ENCODE results near the gene MAPKAPK3. TPM values are rescaled to one million over a fixed set of nuclear protein-coding genes. Genes with fewer than 3 reads are reported as not detected.
"Not testable (repeated sequence)": the region's sequence is repeated elsewhere in the genome, so short reads cannot be mapped to it uniquely, and the experiment has no call there.

The MAPKAPK3 gene
- total RNA-seq, 5 donors from 2014 or later (not counting 1 experiment from before 2014, with no cell fraction given): 35.1 to 66.6 (median 53.0) TPM

DNA sequence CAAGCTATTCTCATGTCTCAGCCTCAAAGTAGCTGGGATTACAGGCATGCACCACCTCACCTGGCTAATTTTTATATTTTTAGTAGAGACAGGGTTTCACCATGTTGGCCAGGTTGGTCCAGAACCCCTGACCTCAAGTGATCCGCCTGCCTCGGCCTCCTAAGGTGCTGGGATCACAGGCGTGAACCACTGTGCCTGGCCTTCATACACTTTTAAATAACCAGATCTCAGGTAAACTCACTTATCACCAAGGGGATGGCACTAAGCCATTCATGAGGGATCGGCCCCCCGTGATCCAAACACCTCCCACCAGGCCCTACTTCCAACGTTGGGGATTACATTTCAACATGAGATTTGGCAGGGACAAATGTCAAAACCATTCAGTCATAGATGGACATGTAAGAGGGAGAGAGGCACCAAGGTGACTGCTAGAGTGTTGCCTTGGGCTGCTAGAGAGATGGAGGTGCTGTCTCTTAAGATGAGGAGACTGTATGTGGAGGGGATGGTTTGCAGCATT lies 44.4 kb downstream of the MAPKAPK3 start:
- Mint-ChIP-seq H3K4me1 (peaks cover 6 to 12% (median 8%) of the 10 kb centered on the region in 3 donors), H3K36me3 (no peaks in the 10 kb centered on the region), H3K27me3 (peaks cover 0 to 3% of the 10 kb centered on the region in 2 donors), H3K27ac (no peak overlapping the region), H3K4me3 (no peak overlapping the region), H3K9me3 (no peaks in the 10 kb centered on the region)
- POLR2A ChIA-PET: interaction anchor here in 1 of 2 donors (0.7 kb wide), 1 partner anchor 15 kb away, joined by 3 read pairs; no protein-coding TSS in a partner anchor
- H3K9me3 ChIP-seq: no peaks in the 10 kb centered on the region
- DNase-seq (no peak), ATAC-seq (replicated peaks in 1 of 4) (no peak)
- peaks cover 0 to 2% of the 10 kb centered on the region in 2 experiments for H3K27me3 ChIP-seq (replicated peaks in 1 of 2; ENCODE audit: control insufficient read depth in 2 of 2, extremely low read depth in 1 of 2, insufficient read depth in 2 of 2, low read length in 1 of 2)
- WGBS (ENCODE audit: insufficient coverage): 100% methylated on average over 1 of the region's 6 CpGs
- H3K27ac ChIP-seq (ENCODE audit: low read length): no peak overlapping the region
- no peaks in the 10 kb centered on the region for H3K4me1 ChIP-seq (ENCODE audit: control insufficient read depth in 1 of 2, extremely low read depth in 1 of 2, insufficient read depth in 2 of 2, low read length in 2 of 2)
- no peak overlapping the region for H3K4me3 ChIP-seq (ENCODE audit: control insufficient read depth in 1 of 2, extremely low read depth in 1 of 2, low read length in 1 of 2)
- CTCF ChIA-PET: no interaction called here
- H3K36me3 ChIP-seq (ENCODE audit: control insufficient read depth in 2 of 2, extremely low read depth in 1 of 2, insufficient read depth in 1 of 2, low read length in 1 of 2): no peaks in the 10 kb centered on the region

DNA sequence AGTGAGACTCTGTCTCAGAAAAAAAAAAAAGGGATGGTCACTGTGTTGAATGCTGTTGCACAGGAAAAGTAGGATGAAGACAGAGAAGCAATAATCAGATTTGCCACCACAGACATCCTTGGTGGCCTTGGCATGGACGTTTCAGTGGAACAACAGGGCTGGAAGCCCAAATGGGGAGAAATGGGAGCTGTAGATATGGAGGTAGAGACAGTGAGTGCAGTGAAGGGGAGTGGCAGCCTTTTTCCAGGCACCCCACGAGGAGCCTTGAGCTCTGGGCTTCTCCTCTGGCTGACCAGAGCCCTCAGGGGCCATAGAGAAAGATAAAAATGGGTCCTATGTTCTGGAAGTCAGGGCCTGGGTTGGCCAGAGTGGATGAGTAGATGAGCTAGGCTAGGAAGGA lies 45.5 kb downstream of the MAPKAPK3 start:
- WGBS (ENCODE audit: insufficient coverage): 47% methylated on average over 1 of the region's 2 CpGs
- H3K4me1 ChIP-seq (ENCODE audit: control insufficient read depth in 1 of 2, extremely low read depth in 1 of 2, insufficient read depth in 2 of 2, low read length in 2 of 2): no peaks in the 10 kb centered on the region
- DNase-seq (no peak), ATAC-seq (replicated peaks in 1 of 4) (no peak)
- POLR2A ChIA-PET: no interaction called here
- Mint-ChIP-seq H3K27ac (no peak overlapping the region), H3K27me3 (peaks cover 0 to 3% of the 10 kb centered on the region in 2 donors), H3K36me3 (no peaks in the 10 kb centered on the region), H3K9me3 (no peaks in the 10 kb centered on the region), H3K4me3 (no peak overlapping the region), H3K4me1 (peaks cover 6 to 12% (median 8%) of the 10 kb centered on the region in 3 donors)
- no peaks in the 10 kb centered on the region for H3K9me3 ChIP-seq
- no peaks in the 10 kb centered on the region for H3K36me3 ChIP-seq (ENCODE audit: control insufficient read depth in 2 of 2, extremely low read depth in 1 of 2, insufficient read depth in 1 of 2, low read length in 1 of 2)
- H3K4me3 ChIP-seq (ENCODE audit: control insufficient read depth in 1 of 2, extremely low read depth in 1 of 2, low read length in 1 of 2): no peak overlapping the region
- no peak overlapping the region for H3K27ac ChIP-seq (ENCODE audit: low read length)
- CTCF ChIA-PET: interaction anchor here in 1 of 2 donors (0.7 kb wide), 1 partner anchor 42 kb away, joined by 4 read pairs; no protein-coding TSS in a partner anchor
- H3K27me3 ChIP-seq (replicated peaks in 1 of 2; ENCODE audit: control insufficient read depth in 2 of 2, extremely low read depth in 1 of 2, insufficient read depth in 2 of 2, low read length in 1 of 2): peaks cover 2% of the 10 kb centered on the region in 2 experiments

DNA sequence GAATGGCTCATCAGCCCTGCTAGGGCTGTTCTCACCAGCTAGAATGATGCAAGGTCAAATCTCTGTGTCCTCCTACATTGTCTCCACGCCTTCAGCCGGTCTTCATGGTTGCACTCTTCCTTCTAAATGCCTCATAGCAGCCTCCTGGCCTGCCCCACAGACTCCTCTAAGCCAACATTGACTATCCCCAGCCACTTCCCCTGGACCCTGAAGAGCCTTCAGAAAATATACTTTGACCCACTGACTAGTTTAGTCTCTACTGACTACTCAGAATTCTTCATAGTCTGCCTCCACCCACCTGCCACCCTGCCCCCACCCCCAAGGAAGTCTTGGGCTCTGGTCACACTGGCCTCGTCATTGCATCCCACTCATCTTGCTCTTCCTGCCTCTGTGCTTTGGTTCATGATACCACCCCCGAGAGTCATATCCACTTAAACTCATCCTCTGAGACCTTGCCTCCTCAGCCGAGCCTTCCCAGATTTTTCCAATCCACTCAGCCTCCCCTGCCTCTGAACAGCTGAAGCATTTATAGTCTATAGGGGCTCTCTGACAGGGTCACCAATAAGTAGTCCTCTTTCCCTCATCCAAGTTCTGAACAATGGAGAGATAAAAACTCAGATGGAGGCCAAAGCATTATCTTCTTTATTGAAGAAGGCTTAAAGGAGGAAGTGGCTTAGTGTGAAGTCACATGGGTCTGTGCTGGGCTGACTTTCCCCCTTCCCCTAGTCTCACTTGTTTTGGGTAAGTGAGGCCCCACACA lies 48.3 kb downstream of the MAPKAPK3 start:
- Mint-ChIP-seq H3K36me3 (no peaks in the 10 kb centered on the region), H3K27me3 (peaks cover 0 to 3% of the 10 kb centered on the region in 2 donors), H3K27ac (no peak overlapping the region), H3K4me3 (no peak overlapping the region), H3K4me1 (peaks cover 6 to 12% (median 8%) of the 10 kb centered on the region in 3 donors), H3K9me3 (no peaks in the 10 kb centered on the region)
- Histone ChIP-seq H3K4me3 (ENCODE audit: control insufficient read depth in 1 of 2, extremely low read depth in 1 of 2, low read length in 1 of 2) (no peak overlapping the region), H3K36me3 (ENCODE audit: control insufficient read depth in 2 of 2, extremely low read depth in 1 of 2, insufficient read depth in 1 of 2, low read length in 1 of 2) (no peaks in the 10 kb centered on the region), H3K4me1 (ENCODE audit: control insufficient read depth in 1 of 2, extremely low read depth in 1 of 2, insufficient read depth in 2 of 2, low read length in 2 of 2) (no peaks in the 10 kb centered on the region), H3K9me3 (no peaks in the 10 kb centered on the region), H3K27ac (ENCODE audit: low read length) (no peak overlapping the region), H3K27me3 (replicated peaks in 1 of 2; ENCODE audit: control insufficient read depth in 2 of 2, extremely low read depth in 1 of 2, insufficient read depth in 2 of 2, low read length in 1 of 2) (peaks cover 2 to 7% of the 10 kb centered on the region in 2 experiments)
- DNase-seq (peak in 1 of 35 experiments; percentile 0), ATAC-seq (replicated peaks in 1 of 4) (peak in 1 of 4 experiments; percentile 29)
- WGBS (ENCODE audit: insufficient coverage): 74% methylated on average over 4 of the region's 5 CpGs
- CTCF ChIA-PET: no interaction called here
- POLR2A ChIA-PET: interaction anchor here (0.6 kb wide), 2 partner anchors 51 to 1068 kb away, joined by 5 read pairs; no protein-coding TSS in a partner anchor

GRCh38 chr3:50665841-50666115 lies 48.8 kb downstream of the MAPKAPK3 start:
- CTCF ChIA-PET; H3K4me3 Mint-ChIP-seq; H3K27me3 Mint-ChIP-seq; DNase-seq; ATAC-seq (replicated peaks in 1 of 4); H3K9me3 ChIP-seq; H3K27ac Mint-ChIP-seq; H3K27me3 ChIP-seq (replicated peaks in 1 of 2; ENCODE audit: control insufficient read depth in 2 of 2, extremely low read depth in 1 of 2, insufficient read depth in 2 of 2, low read length in 1 of 2); H3K36me3 ChIP-seq (ENCODE audit: control insufficient read depth in 2 of 2, extremely low read depth in 1 of 2, insufficient read depth in 1 of 2, low read length in 1 of 2); H3K27ac ChIP-seq (ENCODE audit: low read length); H3K4me1 ChIP-seq (ENCODE audit: control insufficient read depth in 1 of 2, extremely low read depth in 1 of 2, insufficient read depth in 2 of 2, low read length in 2 of 2); H3K36me3 Mint-ChIP-seq; H3K4me3 ChIP-seq (ENCODE audit: control insufficient read depth in 1 of 2, extremely low read depth in 1 of 2, low read length in 1 of 2); H3K9me3 Mint-ChIP-seq: not testable (repeated sequence)
- H3K4me1 Mint-ChIP-seq: peaks cover 6 to 12% (median 8%) of the 10 kb centered on the region in 3 donors
- WGBS (ENCODE audit: insufficient coverage): 65% methylated on average over 4 of the region's 9 CpGs
- POLR2A ChIA-PET: interaction anchor here (0.6 kb wide), 2 partner anchors 52 to 1068 kb away, joined by 5 read pairs; no protein-coding TSS in a partner anchor

GRCh38 chr3:50666837-50667236 lies 49.9 kb downstream of the MAPKAPK3 start:
- Histone ChIP-seq H3K27me3 (replicated peaks in 1 of 2; ENCODE audit: control insufficient read depth in 2 of 2, extremely low read depth in 1 of 2, insufficient read depth in 2 of 2, low read length in 1 of 2) (peaks cover 2 to 7% of the 10 kb centered on the region in 2 experiments), H3K9me3 (no peaks in the 10 kb centered on the region), H3K4me3 (ENCODE audit: control insufficient read depth in 1 of 2, extremely low read depth in 1 of 2, low read length in 1 of 2) (no peak overlapping the region), H3K4me1 (ENCODE audit: control insufficient read depth in 1 of 2, extremely low read depth in 1 of 2, insufficient read depth in 2 of 2, low read length in 2 of 2) (no peaks in the 10 kb centered on the region), H3K27ac (ENCODE audit: low read length) (no peak overlapping the region), H3K36me3 (ENCODE audit: control insufficient read depth in 2 of 2, extremely low read depth in 1 of 2, insufficient read depth in 1 of 2, low read length in 1 of 2) (no peaks in the 10 kb centered on the region)
- ATAC-seq (replicated peaks in 1 of 4) (no peak), DNase-seq (no peak)
- peaks cover 0 to under 1% of the 10 kb centered on the region in 2 donors for H3K27me3 Mint-ChIP-seq
- H3K4me1 Mint-ChIP-seq: peaks cover 6 to 12% (median 8%) of the 10 kb centered on the region in 3 donors
- no peaks in the 10 kb centered on the region for H3K36me3 Mint-ChIP-seq
- CTCF ChIA-PET: interaction anchor here in 1 of 2 donors (0.6 to 1.3 kb wide), 2 partner anchors 9 to 52 kb away, joined by 3 to 4 read pairs; no protein-coding TSS in a partner anchor
- POLR2A ChIA-PET: no interaction called here
- H3K9me3 Mint-ChIP-seq: no peaks in the 10 kb centered on the region
- no peak overlapping the region for H3K4me3 Mint-ChIP-seq
- H3K27ac Mint-ChIP-seq: no peak overlapping the region
- WGBS (ENCODE audit: insufficient coverage): no CpG with 5 or more reads among the region's 1 CpG

- Mint-ChIP-seq H3K36me3 (no peaks in the 10 kb centered on the region), H3K9me3 (no peaks in the 10 kb centered on the region), H3K4me3 (no peak overlapping the region), H3K4me1 (peaks cover 4 to 7% (median 6%) of the 10 kb centered on the region in 3 donors), H3K27me3 (peaks cover 10 to 18% of the 10 kb centered on the region in 2 donors), H3K27ac (no peak overlapping the region)
- Histone ChIP-seq H3K36me3 (ENCODE audit: control insufficient read depth in 2 of 2, extremely low read depth in 1 of 2, insufficient read depth in 1 of 2, low read length in 1 of 2) (no peaks in the 10 kb centered on the region), H3K4me3 (ENCODE audit: control insufficient read depth in 1 of 2, extremely low read depth in 1 of 2, low read length in 1 of 2) (no peak overlapping the region), H3K4me1 (ENCODE audit: control insufficient read depth in 1 of 2, extremely low read depth in 1 of 2, insufficient read depth in 2 of 2, low read length in 2 of 2) (peaks cover 2 to 8% of the 10 kb centered on the region in 2 experiments), H3K27me3 (replicated peaks in 1 of 2; ENCODE audit: control insufficient read depth in 2 of 2, extremely low read depth in 1 of 2, insufficient read depth in 2 of 2, low read length in 1 of 2) (peaks cover 11 to 20% of the 10 kb centered on the region in 2 experiments), H3K27ac (ENCODE audit: low read length) (no peak overlapping the region), H3K9me3 (no peaks in the 10 kb centered on the region)
- DNase-seq (no peak), ATAC-seq (replicated peaks in 1 of 4) (no peak)
- CTCF ChIA-PET: no interaction called here
- WGBS (ENCODE audit: insufficient coverage): 62% methylated on average over 4 of the region's 4 CpGs
- POLR2A ChIA-PET: no interaction called here
These were observed 54.4 kb downstream of the MAPKAPK3 start for GRCh38 chr3:50671331-50671730.
